Measurements from ENCODE around the gene ASH1L. TPM values are rescaled to one million over a fixed set of nuclear protein-coding genes. Genes with fewer than 3 reads are reported as not detected.
"Not testable (repeated sequence)": the region's sequence is repeated elsewhere in the genome, so short reads cannot be mapped to it uniquely, and the experiment has no call there.

The ASH1L gene
- total RNA-seq, 1 donor, result 41.6 TPM

GRCh38 chr1:155295942-155296267 is 266.7 kb downstream of the ASH1L start:
- H3K4me1 ChIP-seq (ENCODE audit: insufficient read depth, low read length), result no peaks in the 10 kb centered on the region
- H2AFZ ChIP-seq (ENCODE audit: low read length), result no peak overlapping the region
- no peaks in the 10 kb centered on the region for H3K36me3 ChIP-seq (ENCODE audit: insufficient read depth, low read length)
- TF ChIP-seq, protein P1, sequence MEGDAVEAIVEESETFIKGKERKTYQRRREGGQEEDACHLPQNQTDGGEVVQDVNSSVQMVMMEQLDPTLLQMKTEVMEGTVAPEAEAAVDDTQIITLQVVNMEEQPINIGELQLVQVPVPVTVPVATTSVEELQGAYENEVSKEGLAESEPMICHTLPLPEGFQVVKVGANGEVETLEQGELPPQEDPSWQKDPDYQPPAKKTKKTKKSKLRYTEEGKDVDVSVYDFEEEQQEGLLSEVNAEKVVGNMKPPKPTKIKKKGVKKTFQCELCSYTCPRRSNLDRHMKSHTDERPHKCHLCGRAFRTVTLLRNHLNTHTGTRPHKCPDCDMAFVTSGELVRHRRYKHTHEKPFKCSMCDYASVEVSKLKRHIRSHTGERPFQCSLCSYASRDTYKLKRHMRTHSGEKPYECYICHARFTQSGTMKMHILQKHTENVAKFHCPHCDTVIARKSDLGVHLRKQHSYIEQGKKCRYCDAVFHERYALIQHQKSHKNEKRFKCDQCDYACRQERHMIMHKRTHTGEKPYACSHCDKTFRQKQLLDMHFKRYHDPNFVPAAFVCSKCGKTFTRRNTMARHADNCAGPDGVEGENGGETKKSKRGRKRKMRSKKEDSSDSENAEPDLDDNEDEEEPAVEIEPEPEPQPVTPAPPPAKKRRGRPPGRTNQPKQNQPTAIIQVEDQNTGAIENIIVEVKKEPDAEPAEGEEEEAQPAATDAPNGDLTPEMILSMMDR (IDR thresholded peaks at IDR 0.05; ENCODE audit: extremely low read depth, low read depth, low read length), result no peak
- no peaks in the 10 kb centered on the region for H3K9me3 ChIP-seq (ENCODE audit: low read depth, low read length)
- DNase-seq (ENCODE audit: insufficient read length, low spot score, missing footprints), result no peak
- peaks cover 45% of the 10 kb centered on the region for H3K27me3 ChIP-seq (ENCODE audit: insufficient read depth, low read length)
- no peaks in the 10 kb centered on the region for H4K20me1 ChIP-seq (ENCODE audit: insufficient read depth, low read length)
- H3K79me2 ChIP-seq (ENCODE audit: insufficient read depth, low read length), result no peaks in the 10 kb centered on the region
- no peak overlapping the region for H3K27ac ChIP-seq (ENCODE audit: low read depth, low read length)
- H3K4me3 ChIP-seq (ENCODE audit: insufficient read depth, low read length), result no peak overlapping the region
- H3K4me2 ChIP-seq (ENCODE audit: insufficient read depth, low read length), result no peak overlapping the region

GRCh38 chr1:155295183-155295941 is 267.2 kb downstream of the ASH1L start:
- Histone ChIP-seq H3K79me2 (ENCODE audit: insufficient read depth, low read length) (no peaks in the 10 kb centered on the region), H2AFZ (ENCODE audit: low read length) (no peak overlapping the region), H3K4me1 (ENCODE audit: insufficient read depth, low read length) (no peaks in the 10 kb centered on the region), H3K4me2 (ENCODE audit: insufficient read depth, low read length) (no peak overlapping the region), H3K27me3 (ENCODE audit: insufficient read depth, low read length) (peaks cover 46% of the 10 kb centered on the region), H3K4me3 (ENCODE audit: insufficient read depth, low read length) (no peak overlapping the region), H4K20me1 (ENCODE audit: insufficient read depth, low read length) (no peaks in the 10 kb centered on the region), H3K27ac (ENCODE audit: low read depth, low read length) (no peak overlapping the region), H3K9me3 (ENCODE audit: low read depth, low read length) (no peaks in the 10 kb centered on the region), H3K36me3 (ENCODE audit: insufficient read depth, low read length) (no peaks in the 10 kb centered on the region)
- DNase-seq (ENCODE audit: insufficient read length, low spot score, missing footprints), result peak; percentile 82
- TF ChIP-seq, protein P1 (IDR thresholded peaks at IDR 0.05; ENCODE audit: extremely low read depth, low read depth, low read length), result no peak

- Histone ChIP-seq H4K20me1 (ENCODE audit: insufficient read depth, low read length) (no peaks in the 10 kb centered on the region), H3K9me3 (ENCODE audit: low read depth, low read length) (no peaks in the 10 kb centered on the region), H3K27me3 (ENCODE audit: insufficient read depth, low read length) (peaks cover 48% of the 10 kb centered on the region), H3K4me2 (ENCODE audit: insufficient read depth, low read length) (no peak overlapping the region), H3K4me3 (ENCODE audit: insufficient read depth, low read length) (no peak overlapping the region), H3K36me3 (ENCODE audit: insufficient read depth, low read length) (no peaks in the 10 kb centered on the region), H2AFZ (ENCODE audit: low read length) (no peak overlapping the region), H3K27ac (ENCODE audit: low read depth, low read length) (no peak overlapping the region), H3K4me1 (ENCODE audit: insufficient read depth, low read length) (no peaks in the 10 kb centered on the region), H3K79me2 (ENCODE audit: insufficient read depth, low read length) (no peaks in the 10 kb centered on the region)
- TF ChIP-seq, protein P1 (IDR thresholded peaks at IDR 0.05; ENCODE audit: extremely low read depth, low read depth, low read length), result no peak
- peak; percentile 65 for DNase-seq (ENCODE audit: insufficient read length, low spot score, missing footprints)
Observed at GRCh38 chr1:155294520-155295182, 268.0 kb downstream of the ASH1L start.

DNA sequence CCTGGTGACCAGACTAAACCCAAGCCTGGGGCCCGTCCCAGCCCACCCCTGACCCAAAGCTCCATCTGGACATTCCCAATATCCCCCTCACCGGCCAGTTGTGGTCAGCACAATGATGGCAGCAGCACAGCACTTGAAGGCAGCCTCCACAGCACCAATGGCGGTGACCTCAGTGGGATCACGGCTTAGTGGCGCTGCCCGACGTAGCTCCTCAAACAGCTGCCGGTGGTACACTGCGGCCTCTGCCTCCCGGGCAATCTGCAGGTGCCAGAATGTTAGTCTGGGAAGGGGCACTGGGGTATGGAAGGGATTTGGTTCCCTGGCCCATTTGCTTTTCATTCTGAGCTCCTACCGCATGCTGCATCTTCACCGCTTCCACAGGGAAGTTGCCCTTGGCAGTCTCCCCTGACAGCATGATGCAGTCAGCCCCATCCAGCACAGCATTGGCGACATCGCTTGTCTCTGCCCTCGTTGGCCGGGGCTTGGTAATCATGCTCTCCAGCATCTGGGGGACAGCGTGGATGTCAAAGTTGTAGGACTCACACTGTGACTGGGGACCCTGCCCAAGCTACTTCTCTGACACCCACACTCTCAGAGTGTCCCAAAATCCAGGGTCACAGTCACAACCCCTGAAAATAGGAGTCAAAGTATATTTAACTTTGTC is 269.4 kb downstream of the ASH1L start:
- no peak overlapping the region for H3K4me2 ChIP-seq (ENCODE audit: insufficient read depth, low read length)
- H2AFZ ChIP-seq (ENCODE audit: low read length), result no peak overlapping the region
- no peaks in the 10 kb centered on the region for H3K4me1 ChIP-seq (ENCODE audit: insufficient read depth, low read length)
- no peaks in the 10 kb centered on the region for H4K20me1 ChIP-seq (ENCODE audit: insufficient read depth, low read length)
- DNase-seq (ENCODE audit: insufficient read length, low spot score, missing footprints), result peak; percentile 50
- peaks cover 48% of the 10 kb centered on the region for H3K27me3 ChIP-seq (ENCODE audit: insufficient read depth, low read length)
- TF ChIP-seq, protein P1 (IDR thresholded peaks at IDR 0.05; ENCODE audit: extremely low read depth, low read depth, low read length), result no peak
- H3K4me3 ChIP-seq (ENCODE audit: insufficient read depth, low read length), result no peak overlapping the region
- H3K36me3 ChIP-seq (ENCODE audit: insufficient read depth, low read length), result no peaks in the 10 kb centered on the region
- H3K9me3 ChIP-seq (ENCODE audit: low read depth, low read length), result no peaks in the 10 kb centered on the region
- no peaks in the 10 kb centered on the region for H3K79me2 ChIP-seq (ENCODE audit: insufficient read depth, low read length)
- no peak overlapping the region for H3K27ac ChIP-seq (ENCODE audit: low read depth, low read length)

DNA sequence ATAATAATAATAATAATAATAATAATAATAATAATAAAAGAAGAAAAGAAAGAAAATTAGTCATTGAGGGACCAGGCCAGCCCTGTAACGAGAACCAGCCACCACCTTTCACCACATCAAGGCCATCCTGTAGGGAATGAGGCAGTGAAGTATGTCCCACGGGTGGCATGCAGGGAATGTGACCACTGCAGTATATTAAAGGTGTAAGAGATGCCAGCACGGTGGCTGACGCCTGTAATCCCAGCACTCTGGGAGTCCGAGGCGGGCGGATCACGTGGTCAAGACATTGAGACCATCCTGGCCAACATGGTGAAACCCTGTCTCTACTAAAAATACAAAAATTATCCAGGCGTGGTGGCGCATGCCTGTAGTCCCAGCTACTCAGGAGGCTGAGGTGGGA is 271.6 kb downstream of the ASH1L start:
- not testable (repeated sequence) for H4K20me1 ChIP-seq (ENCODE audit: insufficient read depth, low read length); H3K27ac ChIP-seq (ENCODE audit: low read depth, low read length); H3K9me3 ChIP-seq (ENCODE audit: low read depth, low read length); DNase-seq (ENCODE audit: insufficient read length, low spot score, missing footprints); H3K36me3 ChIP-seq (ENCODE audit: insufficient read depth, low read length); H2AFZ ChIP-seq (ENCODE audit: low read length); H3K4me1 ChIP-seq (ENCODE audit: insufficient read depth, low read length); H3K4me3 ChIP-seq (ENCODE audit: insufficient read depth, low read length); H3K79me2 ChIP-seq (ENCODE audit: insufficient read depth, low read length); H3K4me2 ChIP-seq (ENCODE audit: insufficient read depth, low read length)
- H3K27me3 ChIP-seq (ENCODE audit: insufficient read depth, low read length), result peaks cover 37% of the 10 kb centered on the region
